CD4-positive, alpha-beta T cell treated with Interleukin-12 subunit alpha and Interleukin-12 subunit beta, for 1 hour (primary cell): ENCODE data around the gene MAPKAP1.

Experiments used
- DNase-seq: peaks from one replicate; pipeline ENCODE4 v3.0.0-alpha.2; 2020

The MAPKAP1 gene

GRCh38 chr9:125426926-125427325, 280.1 kb downstream of the MAPKAP1 start:
- DNase-seq = no peak

GRCh38 chr9:125425901-125426515, 281.0 kb downstream of the MAPKAP1 start:
- no peak for DNase-seq

GRCh38 chr9:125425170-125425897, 281.7 kb downstream of the MAPKAP1 start:
- no peak for DNase-seq

GRCh38 chr9:125423964-125424363, 283.0 kb downstream of the MAPKAP1 start:
- DNase-seq = no peak

GRCh38 chr9:125422853-125423252, 284.2 kb downstream of the MAPKAP1 start:
- no peak for DNase-seq

GRCh38 chr9:125421591-125422181, 285.3 kb downstream of the MAPKAP1 start:
- no peak for DNase-seq

- DNase-seq = no peak
These were observed 285.8 kb downstream of the MAPKAP1 start for GRCh38 chr9:125421166-125421565.

GRCh38 chr9:125418404-125418803, 288.6 kb downstream of the MAPKAP1 start:
- DNase-seq = no peak

GRCh38 chr9:125416517-125416916, 290.5 kb downstream of the MAPKAP1 start:
- no peak for DNase-seq

GRCh38 chr9:125415583-125416460, 291.2 kb downstream of the MAPKAP1 start:
- no peak for DNase-seq

GRCh38 chr9:125413579-125413978, 293.4 kb downstream of the MAPKAP1 start:
- DNase-seq = no peak

- DNase-seq = no peak
These were observed 294.8 kb downstream of the MAPKAP1 start for GRCh38 chr9:125412166-125412565.

GRCh38 chr9:125411171-125411756, 295.7 kb downstream of the MAPKAP1 start:
- DNase-seq = no peak

- DNase-seq = no peak
These were observed 296.5 kb downstream of the MAPKAP1 start for GRCh38 chr9:125410522-125410894.

GRCh38 chr9:125409637-125410521, 297.1 kb downstream of the MAPKAP1 start:
- peak; percentile 57 for DNase-seq

GRCh38 chr9:125409217-125409636, 297.8 kb downstream of the MAPKAP1 start:
- DNase-seq = no peak

- peak; percentile 73 for DNase-seq
These were observed 298.8 kb downstream of the MAPKAP1 start for GRCh38 chr9:125407974-125408900.

- DNase-seq = no peak
These were observed 299.5 kb downstream of the MAPKAP1 start for GRCh38 chr9:125407432-125407973.

GRCh38 chr9:125406810-125407087, 300.3 kb downstream of the MAPKAP1 start:
- DNase-seq = no peak
